H1 (cell line): Measurements from ENCODE around the gene CACNB4.

ENCODE experiments used
- ATF3 ChIP-seq: IDR thresholded peaks from 2 replicates; pipeline ENCODE4 v1.6.1; 2011; ENCODE audit warnings: low read depth, mild to moderate bottlenecking, low read length; ENCODE audit not compliant: insufficient read depth
- BRCA1 ChIP-seq: IDR thresholded peaks from 2 replicates; pipeline ENCODE4 v1.6.1; 2012; ENCODE audit warnings: low read depth, low read length, improper control_type of control experiment
- CEBPB ChIP-seq: IDR thresholded peaks from 2 replicates; pipeline ENCODE4 v1.6.1; 2012; ENCODE audit warnings: low read depth, low read length
- CTCF ChIP-seq, 3 experiments: IDR thresholded peaks; 1 replicate in 2 of 3; 2 replicates in 1 of 3; pipeline versions ENCODE4 v1.5.1 to v1.6.1; 2011; ENCODE audit warnings: low read length in 3 of 3, mild to moderate bottlenecking in 3 of 3, inconsistent platforms in 2 of 3, low read depth in 1 of 3, moderate library complexity in 1 of 3; ENCODE audit not compliant: insufficient read depth in 1 of 3; ENCODE audit errors: control extremely low read depth in 1 of 3
- EP300 ChIP-seq, 2 experiments: IDR thresholded peaks; 1 replicate in 1 of 2; 2 replicates in 1 of 2; pipeline ENCODE4 v1.6.1; 2011 to 2012; ENCODE audit warnings: low read depth in 2 of 2, low read length in 2 of 2, mild to moderate bottlenecking in 2 of 2, borderline replicate concordance in 1 of 2, inconsistent platforms in 1 of 2, moderate library complexity in 1 of 2
- EZH2 ChIP-seq: fragments of 200-600 bp; sonication (generic); IDR thresholded peaks from 2 replicates; pipeline ENCODE4 v1.7.1; 2012; ENCODE audit warnings: low read depth, mild to moderate bottlenecking, moderate library complexity, low read length, inconsistent platforms; ENCODE audit not compliant: severe bottlenecking
- HDAC2 ChIP-seq, 2 experiments: fragments of 300-600 bp in 1 of 2; sonication (generic) in 1 of 2; IDR thresholded peaks; 2 replicates each; pipeline ENCODE4 v1.6.1; 2011 to 2012; ENCODE audit warnings: low read depth in 2 of 2, low read length in 2 of 2, mild to moderate bottlenecking in 2 of 2, moderate library complexity in 2 of 2, borderline replicate concordance in 1 of 2, inconsistent platforms in 1 of 2
- NRF1 ChIP-seq: IDR thresholded peaks from 2 replicates; pipeline ENCODE4 v1.6.1; 2011; ENCODE audit warnings: mild to moderate bottlenecking, low read depth, low read length, improper control_type of control experiment
- POLR2A ChIP-seq, 2 experiments: IDR thresholded peaks; 1 replicate in 1 of 2; 2 replicates in 1 of 2; pipeline ENCODE4 v1.6.1; 2011; ENCODE audit warnings: low read depth in 2 of 2, low read length in 2 of 2, mild to moderate bottlenecking in 2 of 2; ENCODE audit errors: control extremely low read depth in 1 of 2
- POLR2AphosphoS5 ChIP-seq: IDR thresholded peaks from 2 replicates; pipeline ENCODE4 v1.6.1; 2011; ENCODE audit warnings: low read depth, low read length
- RFX5 ChIP-seq: IDR thresholded peaks from 2 replicates; pipeline ENCODE4 v1.6.1; 2011; ENCODE audit warnings: low read depth, low read length, improper control_type of control experiment, borderline replicate concordance
- TAF1 ChIP-seq: IDR thresholded peaks from 2 replicates; pipeline ENCODE4 v1.6.1; 2011; ENCODE audit warnings: mild to moderate bottlenecking, low read depth, low read length
- TBP ChIP-seq: IDR thresholded peaks from 2 replicates; pipeline ENCODE4 v1.6.1; 2011; ENCODE audit warnings: low read depth, low read length, improper control_type of control experiment

GRCh38 chr2:151987484-151987883, 111.4 kb downstream of the CACNB4 start:
- TF ChIP-seq POLR2A (IDR thresholded peaks at IDR 0.05; ENCODE audit: control extremely low read depth in 1 of 2, low read depth in 2 of 2, low read length in 2 of 2) (no peak), BRCA1 (no peak), CEBPB (no peak), RFX5 (no peak), POLR2AphosphoS5 (no peak), EZH2 (no peak), CTCF (IDR thresholded peaks at IDR 0.05; ENCODE audit: control extremely low read depth in 1 of 3, insufficient read depth in 1 of 3, low read depth in 1 of 3, low read length in 3 of 3) (no peak), ATF3 (no peak), TAF1 (no peak), HDAC2 (IDR thresholded peaks at IDR 0.05; ENCODE audit: borderline replicate concordance in 1 of 2, low read depth in 2 of 2, low read length in 2 of 2) (no peak), EP300 (IDR thresholded peaks at IDR 0.05; ENCODE audit: borderline replicate concordance in 1 of 2, low read depth in 2 of 2, low read length in 2 of 2) (no peak), TBP (no peak), NRF1 (no peak)
